ENCODE measurements around the gene SLC5A3.

DNA sequence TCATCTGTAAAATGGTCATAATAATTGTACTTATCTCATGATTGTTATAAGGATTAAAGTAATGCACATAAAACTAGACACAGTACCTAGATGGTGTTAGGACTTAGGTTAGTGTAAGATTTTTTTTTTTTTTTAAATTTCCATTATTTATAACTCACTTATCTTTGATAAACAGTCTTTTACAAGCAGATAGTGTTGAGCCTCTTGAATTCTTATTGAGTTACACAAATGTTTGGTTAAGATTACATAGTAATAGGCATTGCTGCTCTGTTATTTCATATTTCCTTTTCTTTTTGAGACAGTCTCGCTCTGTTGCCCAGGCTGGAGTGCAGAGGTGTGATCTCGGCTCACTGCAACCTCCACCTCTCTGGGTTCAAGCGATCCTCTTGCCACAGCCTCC, 15.4 kb downstream of the SLC5A3 start:
- TF ChIP-seq TAF1 (IDR thresholded peaks at IDR 0.05; ENCODE audit: low read depth) (no peak), CREB1 (IDR thresholded peaks at IDR 0.05; ENCODE audit: low read depth) (no peak)
